Measurements from ENCODE around the gene IARS2.
"Not testable (repeated sequence)": the region's sequence is repeated elsewhere in the genome, so short reads cannot be mapped to it uniquely, and the experiment has no call there.

Gene IARS2

DNA sequence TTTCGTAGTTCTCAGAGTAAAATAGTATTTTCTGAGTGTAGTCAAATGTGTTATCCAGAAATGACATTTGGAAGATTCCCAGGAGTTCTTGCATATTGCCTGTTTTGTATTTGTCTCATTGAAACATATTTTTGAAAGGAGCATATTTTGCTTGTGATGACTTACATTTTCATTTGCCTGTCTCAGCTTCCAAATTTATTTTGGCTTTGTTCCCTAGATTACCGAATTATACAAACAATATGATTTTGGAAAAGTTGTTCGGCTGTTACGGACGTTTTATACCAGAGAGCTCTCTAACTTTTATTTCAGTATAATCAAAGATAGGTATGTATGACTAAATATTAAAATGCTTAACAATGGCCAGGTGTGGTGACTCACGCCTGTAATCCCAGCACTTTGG, 46.0 kb downstream of the IARS2 start:
- no peak for TF ChIP-seq CTCF (IDR thresholded peaks at IDR 0.05; ENCODE audit: low read depth, low read length)
- DNase-seq (ENCODE audit: extremely low read depth, low read depth) = no peak

DNA sequence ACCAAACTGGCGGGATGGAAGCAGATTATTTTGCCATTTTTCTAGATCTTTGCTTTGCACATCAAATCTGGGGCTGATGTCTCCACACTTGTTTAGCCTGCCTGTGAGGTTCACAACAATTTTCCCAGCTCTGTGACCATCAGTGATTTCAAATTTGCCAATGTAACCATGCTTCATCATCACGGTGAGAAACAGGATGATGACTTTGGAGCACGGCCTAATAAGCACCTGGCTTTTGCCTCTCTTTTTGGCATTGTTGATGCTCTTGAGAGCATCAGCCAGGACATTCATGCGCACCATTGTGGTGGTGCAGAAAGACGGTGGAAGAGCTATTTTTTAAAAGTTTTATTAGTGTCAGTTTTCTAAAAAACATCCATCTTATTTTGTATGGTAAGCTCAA, 50.1 kb downstream of the IARS2 start:
- no peak for DNase-seq (ENCODE audit: extremely low read depth, low read depth)
- TF ChIP-seq CTCF (IDR thresholded peaks at IDR 0.05; ENCODE audit: low read depth, low read length) = no peak

GRCh38 chr1:220149742-220150141, 55.8 kb downstream of the IARS2 start:
- no peak for TF ChIP-seq CTCF (IDR thresholded peaks at IDR 0.05; ENCODE audit: low read depth, low read length)
- DNase-seq (ENCODE audit: extremely low read depth, low read depth) = no peak

DNA sequence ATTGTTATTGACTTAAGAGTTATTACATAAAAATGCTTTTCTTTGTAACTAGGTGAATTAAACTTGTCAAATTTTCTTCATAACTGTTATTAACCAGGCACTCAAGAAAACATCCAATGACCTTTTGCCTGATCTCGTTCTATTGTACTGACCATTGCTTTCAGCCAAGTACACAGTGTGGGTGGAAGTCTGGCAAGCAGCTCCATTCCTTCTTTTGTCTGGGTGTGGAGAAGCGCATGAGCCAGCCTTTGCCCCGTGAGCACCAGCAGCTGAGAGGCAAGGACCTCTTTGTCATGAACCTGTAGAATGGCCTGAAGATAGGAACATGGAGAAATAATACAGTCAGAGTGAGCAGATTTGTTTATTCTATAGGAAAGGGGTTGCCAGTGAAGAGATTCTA, 57.5 kb downstream of the IARS2 start:
- no peak for DNase-seq (ENCODE audit: extremely low read depth, low read depth)
- TF ChIP-seq CTCF (IDR thresholded peaks at IDR 0.05; ENCODE audit: low read depth, low read length) = no peak

DNA sequence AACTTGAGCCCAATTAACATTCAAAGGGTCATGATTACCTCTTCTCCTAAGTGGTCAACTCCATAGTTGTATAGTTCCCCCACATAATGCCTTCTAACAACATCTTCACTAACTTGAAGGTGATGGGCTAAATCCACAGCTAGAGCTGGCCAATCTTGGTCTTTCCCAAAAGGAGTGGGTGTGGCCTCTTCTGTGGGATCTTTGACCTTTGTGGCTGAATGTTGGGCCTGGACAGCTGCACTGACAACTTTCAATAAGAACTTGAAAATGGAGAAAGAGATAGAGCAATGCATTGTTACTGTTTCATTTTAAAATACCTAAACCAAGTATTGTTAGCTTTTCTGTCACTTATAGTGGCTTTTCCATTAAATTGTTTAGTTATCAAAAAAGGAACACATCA, 59.2 kb downstream of the IARS2 start:
- no peak for TF ChIP-seq CTCF (IDR thresholded peaks at IDR 0.05; ENCODE audit: low read depth, low read length)
- DNase-seq (ENCODE audit: extremely low read depth, low read depth) = no peak

DNA sequence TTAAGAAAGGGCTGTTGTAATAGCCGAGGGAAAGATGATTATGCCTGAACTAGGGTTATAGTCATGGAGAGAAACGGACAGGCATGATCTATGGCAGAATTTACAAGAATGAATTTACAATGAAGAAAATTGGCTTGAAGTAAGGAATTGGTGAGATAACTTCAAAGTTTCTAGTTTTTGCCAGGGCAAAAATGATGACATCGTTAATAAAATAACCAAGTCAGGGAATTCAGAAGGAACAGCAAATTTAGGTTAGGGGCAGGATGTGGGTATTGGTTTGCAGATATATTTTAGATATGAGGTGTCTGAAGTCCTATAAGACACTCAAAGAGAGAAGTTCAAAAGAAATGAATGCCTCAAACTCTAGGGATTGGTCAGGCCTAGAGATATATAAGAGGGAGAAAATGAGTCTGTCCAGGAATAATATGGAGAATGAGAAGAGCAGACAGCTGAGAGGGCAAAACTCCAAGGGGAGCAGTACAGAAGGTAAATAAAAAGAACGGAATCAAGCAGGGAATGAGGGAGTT, 62.8 kb downstream of the IARS2 start:
- TF ChIP-seq CTCF (IDR thresholded peaks at IDR 0.05; ENCODE audit: low read depth, low read length) = no peak
- DNase-seq (ENCODE audit: extremely low read depth, low read depth) = no peak

GRCh38 chr1:220157738-220158137, 63.8 kb downstream of the IARS2 start:
- no peak for DNase-seq (ENCODE audit: extremely low read depth, low read depth)
- no peak for TF ChIP-seq CTCF (IDR thresholded peaks at IDR 0.05; ENCODE audit: low read depth, low read length)

- DNase-seq (ENCODE audit: extremely low read depth, low read depth) = not testable (repeated sequence)
These were observed 64.6 kb downstream of the IARS2 start for GRCh38 chr1:220158530-220158929.

Measured in AG09319 (cell line).